Stimulated activated CD4-positive, alpha-beta T cell treated with anti-CD3 and anti-CD28 coated beads, Interleukin-15, amount 100 ng/mL, for 1 hour (primary cell): ENCODE measurements around the gene LRP1B.

Experiments
- DNase-seq, 2 donors: peaks; one replicate each; pipeline ENCODE4 v3.0.0-alpha.2; 2020; ENCODE audit warnings: low read depth in 1 of 2, low spot score in 1 of 2

Gene LRP1B

DNA sequence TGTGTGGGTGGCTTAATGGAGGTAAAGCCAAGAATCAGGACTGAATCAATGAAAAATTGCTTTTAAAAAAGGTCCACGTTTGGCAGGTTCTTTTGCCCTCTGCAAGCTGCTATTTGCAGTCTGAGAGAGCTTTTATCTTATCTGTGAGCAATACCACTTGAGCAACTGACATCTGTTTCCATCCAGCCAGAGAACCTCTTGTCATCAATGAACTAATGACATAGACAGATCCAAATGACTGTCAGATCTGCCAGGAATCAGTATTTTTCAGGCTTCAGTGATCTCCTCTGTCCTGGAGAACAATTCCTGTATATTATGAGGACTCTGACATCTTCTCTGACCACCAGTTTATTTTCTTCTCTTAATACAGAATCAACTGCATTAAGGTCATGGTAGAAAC is 608.1 kb downstream of the LRP1B start:
- DNase-seq, result no peak

GRCh38 chr2:141522048-141522447 is 608.8 kb downstream of the LRP1B start:
- no peak for DNase-seq

GRCh38 chr2:141519906-141520305 is 610.9 kb downstream of the LRP1B start:
- DNase-seq, result no peak

DNA sequence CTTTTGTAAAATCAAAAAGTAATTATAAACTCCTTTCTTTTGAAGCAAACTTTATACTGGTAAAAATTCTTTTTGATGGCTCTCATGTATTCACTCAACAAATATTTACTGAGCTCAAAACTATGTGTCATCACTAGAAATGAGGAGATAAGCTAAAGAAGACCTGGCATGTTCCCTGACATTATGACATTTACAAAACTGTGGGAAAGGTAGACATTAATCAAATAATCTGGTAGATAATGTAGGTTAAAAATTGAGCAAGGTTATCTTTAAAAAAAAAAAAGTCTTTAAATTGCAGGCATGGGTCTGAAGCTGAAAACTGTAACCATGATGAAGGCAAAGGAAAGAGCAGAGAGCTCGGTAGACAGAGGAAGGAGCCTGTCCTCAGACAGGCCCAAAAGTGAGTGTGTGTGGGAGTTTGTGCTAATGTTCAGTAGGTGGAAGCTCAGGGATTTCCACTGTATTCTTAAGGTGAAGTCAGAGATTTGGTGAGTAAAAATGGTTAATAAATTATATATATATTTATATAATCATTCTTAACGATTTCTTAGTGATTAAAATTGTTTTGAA is 612.9 kb downstream of the LRP1B start:
- no peak for DNase-seq

DNA sequence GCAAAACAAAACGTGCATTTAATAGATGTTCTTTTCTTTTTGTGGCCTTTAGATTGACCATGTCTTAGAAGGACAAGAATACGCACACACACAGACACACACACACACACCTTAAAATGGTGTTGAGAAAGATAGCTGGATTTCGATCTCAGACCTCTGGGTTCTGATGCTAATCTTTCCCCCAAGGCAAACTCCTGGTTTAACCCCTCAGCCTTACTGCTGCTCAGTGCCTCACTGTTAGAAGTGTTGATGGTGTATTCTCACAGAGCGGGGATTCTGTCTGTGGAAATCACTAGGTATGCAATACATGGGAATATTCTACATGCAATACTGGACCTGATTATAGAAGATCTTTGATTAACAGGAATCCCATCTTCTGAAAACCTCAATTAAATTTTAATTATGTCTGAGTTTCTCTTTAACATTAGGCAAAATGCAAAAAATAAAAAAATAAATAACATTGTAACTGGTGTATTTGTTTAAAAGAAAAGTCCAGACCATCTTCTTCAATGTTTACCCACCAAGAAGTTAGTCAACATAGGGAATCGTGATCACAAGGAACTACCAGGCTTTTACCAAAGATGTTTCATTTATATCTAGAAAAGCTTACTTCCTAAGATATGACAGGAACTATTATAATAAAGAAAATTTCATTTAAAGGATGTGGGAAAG is 613.5 kb downstream of the LRP1B start:
- DNase-seq, result no peak

DNA sequence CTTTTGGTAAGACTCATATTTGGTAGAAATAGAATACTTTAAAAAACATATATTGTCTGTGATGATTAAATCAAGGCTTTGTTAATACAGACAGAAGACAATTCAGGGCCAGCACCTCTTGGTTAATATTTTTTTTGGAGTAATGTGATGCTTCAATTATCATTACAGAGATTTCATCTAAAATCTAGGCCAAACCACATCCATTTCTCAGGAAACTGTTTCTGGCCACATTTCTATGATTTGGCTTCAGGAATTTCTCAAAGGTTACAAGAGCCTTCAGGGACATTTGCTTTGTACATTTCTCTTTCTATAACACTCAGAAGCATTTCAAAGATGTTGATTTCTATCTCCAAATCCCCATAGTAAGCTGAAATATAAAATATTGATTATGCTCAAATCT is 614.9 kb downstream of the LRP1B start:
- no peak for DNase-seq

GRCh38 chr2:141513853-141514252 is 617.0 kb downstream of the LRP1B start:
- DNase-seq, result no peak

DNA sequence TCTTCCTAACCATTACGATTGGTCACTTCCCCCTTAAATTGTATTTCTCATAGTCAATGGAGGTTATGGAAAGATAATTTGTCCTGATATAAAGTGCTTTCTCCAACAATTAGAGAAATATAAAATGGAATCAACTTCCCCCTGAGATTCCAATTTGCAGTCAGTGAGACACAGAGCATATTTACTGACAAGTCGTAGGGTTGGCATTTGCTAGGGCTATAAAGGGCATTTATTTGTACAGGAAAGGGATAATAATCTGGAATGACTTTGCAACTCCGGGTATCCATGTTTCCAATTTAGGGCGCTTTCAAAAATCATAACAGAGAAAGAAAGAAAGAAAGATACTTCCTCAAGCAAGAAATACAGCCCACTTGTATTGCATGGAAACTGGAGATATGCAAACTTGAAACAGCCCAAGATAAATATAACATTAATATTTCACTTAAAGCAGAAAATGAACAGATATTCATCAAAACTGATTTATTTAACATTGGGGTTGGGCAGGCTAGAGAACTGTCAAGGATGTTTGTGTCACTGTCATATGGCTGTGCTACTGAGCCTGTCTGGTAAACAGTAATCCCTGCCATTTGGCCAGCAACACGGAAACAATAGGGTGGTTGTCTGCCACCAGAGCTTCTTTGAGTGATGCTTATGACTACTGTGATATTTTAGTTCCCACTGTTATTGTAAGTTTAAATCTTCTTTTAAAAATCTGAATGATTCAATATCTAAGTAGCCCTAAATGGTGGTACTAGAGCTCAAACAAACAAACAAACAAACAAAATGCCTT is 621.8 kb downstream of the LRP1B start:
- DNase-seq, result no peak

DNA sequence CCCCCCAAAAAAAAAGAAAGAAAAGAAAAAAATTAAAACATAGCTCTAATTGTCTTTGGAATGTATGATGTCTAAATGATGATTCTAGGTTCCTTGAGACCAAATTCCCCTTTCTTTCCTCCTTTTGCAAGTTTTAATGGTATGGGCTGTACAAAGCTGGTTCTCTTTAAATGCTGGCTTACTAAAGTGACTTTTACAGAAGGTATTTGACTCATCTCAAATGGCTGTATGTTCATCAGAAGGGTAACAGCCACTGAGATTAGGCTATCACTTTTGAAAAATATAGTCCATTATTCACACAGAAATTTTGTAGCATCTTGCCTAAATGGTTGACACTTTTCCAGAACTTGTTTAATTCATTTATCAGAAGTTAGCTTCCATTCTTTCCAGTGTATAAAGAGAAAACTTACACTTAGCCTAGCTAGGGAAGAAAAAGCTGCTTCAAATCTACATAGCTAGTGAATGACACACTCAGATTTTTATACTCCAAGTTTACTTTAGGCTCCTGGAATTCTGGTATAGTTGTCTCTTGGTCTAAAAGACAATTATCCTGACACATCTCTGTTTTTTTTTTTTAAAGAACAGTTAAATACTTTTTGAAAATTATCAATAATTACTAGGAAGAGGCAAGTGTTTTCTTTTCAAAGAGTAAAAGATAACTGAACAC is 622.6 kb downstream of the LRP1B start:
- DNase-seq, result no peak

DNA sequence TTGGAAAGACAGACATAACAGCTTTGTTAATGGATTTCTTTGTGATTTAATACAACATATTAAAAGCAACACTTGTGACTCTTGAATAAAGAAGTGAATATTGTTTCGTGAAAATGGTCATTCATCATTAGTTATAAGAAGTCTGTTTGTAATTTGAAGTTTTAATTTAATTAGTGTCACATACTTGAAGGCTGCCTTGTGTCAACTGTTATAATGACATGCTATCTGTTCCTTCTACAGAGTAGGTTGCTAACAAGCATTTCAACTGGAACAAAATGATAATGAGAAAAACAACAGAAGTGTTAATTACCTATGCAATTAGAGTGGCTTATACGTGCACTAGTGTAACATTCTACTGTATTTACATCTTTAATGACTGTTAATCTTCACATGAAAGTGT is 624.7 kb downstream of the LRP1B start:
- DNase-seq, result no peak

DNA sequence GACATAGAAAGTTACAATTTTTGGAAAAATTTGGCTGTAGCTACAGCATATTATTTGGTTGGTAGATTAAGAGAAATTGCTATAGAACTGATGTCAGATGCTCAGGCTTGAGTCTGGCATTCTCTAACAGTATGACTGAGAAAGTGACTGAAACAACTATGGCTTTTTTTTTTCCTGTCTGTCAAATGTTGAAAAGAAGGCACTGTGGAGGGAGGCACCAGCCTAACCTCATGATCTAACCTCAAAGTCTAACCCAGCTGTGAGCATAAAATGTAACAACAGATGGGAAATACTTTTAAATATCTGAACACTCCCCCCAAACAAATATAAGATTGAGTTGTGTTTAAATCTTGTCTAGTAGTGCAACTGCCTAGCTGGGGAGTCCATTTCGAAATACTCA is 629.1 kb downstream of the LRP1B start:
- DNase-seq, result no peak

DNA sequence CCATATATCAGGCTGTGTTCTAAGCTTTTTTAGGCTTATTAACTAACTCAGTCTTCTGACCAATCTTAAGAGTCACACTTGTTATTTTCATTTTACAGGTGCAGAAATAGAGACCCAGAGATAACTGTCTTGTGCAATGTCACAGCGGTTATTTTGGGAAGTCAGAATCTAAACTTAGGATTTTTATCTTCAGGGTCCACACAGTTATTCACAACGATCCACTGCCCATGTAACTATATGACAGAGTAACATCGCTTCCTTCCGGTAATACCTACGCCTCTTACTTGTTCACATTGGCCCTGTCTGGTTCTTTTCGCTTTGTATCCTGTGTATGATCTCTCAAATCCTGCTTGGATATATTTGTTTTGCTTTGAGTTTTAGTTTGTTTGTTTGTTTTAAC is 631.7 kb downstream of the LRP1B start:
- DNase-seq, result no peak

GRCh38 chr2:141498561-141498960 is 632.3 kb downstream of the LRP1B start:
- DNase-seq, result no peak

DNA sequence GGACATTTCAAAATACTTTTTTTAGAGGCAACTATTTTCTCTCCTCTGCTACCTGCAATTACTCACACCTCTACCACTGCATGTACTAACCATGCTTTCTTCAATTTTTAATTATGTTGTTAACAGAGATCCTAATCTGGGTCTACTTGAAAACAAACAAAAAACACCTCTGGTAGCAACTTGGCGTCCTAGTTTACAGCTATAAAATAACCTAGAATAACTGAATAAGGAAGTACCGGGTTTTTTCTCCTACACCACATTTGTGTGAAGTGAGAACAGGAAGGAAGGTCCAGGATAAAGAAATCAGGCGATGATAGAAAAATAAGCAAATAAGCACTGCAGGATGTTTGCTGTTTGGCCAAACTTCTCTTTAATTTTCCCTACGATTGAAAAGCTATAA is 633.5 kb downstream of the LRP1B start:
- DNase-seq, result no peak

DNA sequence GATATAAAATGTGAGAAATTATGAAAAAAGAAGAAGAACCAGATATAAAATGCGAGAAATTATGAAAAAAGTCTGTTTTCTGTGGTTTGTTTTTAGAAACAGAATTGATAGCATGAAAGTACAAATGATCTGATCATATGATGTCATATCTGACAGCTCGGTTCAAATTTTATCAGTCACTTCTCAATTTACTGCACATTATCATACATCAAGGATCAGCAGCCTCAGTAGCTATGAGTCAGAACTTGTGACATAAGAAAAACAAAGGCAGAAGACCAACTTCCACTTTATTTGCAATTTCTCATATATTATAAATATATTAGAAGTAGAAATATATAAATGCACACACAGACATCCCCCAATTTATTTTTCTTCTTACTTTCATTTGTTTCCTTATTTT is 634.0 kb downstream of the LRP1B start:
- DNase-seq, result no peak

- DNase-seq, result no peak
These were observed 636.9 kb downstream of the LRP1B start for GRCh38 chr2:141493936-141494335.

DNA sequence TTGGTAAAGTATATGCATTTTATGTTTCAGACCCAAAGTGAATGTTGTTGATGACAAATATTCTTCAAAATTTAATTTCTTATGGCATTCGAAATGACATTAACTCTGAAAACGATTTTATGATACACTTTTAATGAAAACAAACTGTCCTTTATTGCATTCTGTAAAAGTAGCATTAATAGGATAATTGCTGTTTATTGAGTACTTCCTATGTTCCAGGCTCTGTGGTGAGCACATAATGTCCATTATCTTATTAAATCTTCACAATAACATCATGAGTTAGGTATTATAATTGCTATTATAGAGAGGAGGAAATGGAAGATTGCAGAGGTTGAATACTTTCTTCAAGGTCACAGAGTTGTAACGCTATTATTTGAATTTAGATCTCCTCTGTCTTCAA is 638.0 kb downstream of the LRP1B start:
- no peak for DNase-seq

GRCh38 chr2:141490886-141491285 is 639.9 kb downstream of the LRP1B start:
- DNase-seq, result no peak

DNA sequence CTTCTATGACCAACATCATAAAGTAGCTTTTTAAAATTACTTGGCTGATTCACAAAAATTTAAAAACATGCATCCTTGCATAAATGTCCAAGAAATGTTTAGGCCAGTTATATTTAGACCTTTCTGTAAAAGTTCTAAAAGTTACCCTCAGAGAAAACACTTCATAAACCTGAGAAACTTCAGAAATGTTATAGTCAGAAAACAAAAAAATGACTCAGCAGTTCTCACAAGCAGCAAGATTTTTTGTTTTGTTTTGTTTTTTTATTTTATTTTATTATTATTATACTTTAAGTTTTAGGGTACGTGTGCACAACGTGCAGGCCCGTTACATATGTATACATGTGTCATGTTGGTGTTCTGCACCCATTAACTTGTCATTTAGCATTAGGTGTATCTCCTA is 648.1 kb downstream of the LRP1B start:
- no peak for DNase-seq

DNA sequence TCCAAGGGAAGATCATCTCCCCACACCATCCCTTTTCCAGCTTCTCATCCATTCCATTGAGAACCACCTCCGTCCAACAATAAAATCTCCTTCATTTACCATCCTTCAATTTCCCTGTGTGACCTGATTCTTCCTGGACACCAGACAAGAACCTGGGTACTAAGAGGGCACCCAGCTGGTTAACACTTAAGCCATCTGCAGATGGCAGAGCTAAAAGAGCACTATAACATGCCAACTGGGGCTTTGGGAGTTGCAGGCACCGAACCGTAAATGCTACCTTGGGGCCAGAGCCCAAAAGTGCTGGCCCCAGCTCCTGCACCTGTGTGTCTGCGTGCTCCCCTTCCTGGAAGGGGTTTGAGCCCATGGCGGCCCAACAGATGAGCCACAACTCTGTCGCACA is 655.0 kb downstream of the LRP1B start:
- no peak for DNase-seq

DNA sequence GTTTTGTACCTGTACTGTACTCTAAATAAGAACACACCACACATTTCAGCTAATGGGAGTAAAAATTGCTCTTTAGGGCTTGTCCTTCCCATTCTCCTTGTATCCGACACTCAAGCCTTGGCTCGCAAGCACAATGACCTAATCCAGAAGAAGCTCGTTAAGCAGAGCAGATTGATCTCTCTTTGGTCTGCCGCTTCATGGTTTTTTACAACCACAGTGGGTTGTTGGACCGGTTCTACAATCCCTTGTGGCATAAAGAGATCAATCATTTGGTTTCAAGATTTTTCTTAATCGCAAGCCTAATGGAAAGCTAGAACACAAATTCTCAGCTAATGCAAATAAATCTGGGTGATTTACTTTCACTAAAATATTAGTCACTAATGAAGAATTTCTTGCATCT is 662.1 kb downstream of the LRP1B start:
- DNase-seq, result no peak

DNA sequence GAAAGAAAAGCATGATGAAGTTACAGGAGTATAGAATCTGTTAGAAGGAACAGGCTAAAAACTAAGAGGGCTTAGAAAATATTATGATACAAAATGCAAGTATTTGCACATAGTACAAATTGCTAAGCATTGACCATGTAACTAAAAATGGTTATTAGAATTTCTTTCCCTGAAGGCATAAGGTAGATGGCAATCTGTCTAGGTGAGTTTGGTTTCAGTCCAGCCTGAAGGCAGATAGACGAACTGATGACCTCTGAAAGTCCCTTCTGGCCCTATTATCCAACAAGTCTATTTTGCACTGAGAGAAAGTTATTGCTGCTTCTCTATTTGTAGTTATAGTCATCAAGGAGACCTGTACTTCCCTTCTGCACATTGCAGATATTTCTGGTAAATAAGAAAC is 663.5 kb downstream of the LRP1B start:
- no peak for DNase-seq
